Activated effector memory CD4-positive, alpha-beta T cell treated with Interleukin-2 at 50 U/mL for 16 hours (primary cell): ENCODE data around the gene CERS3.

Source experiments
- DNase-seq: peaks from one replicate; pipeline ENCODE4 v3.0.0-alpha.2; 2020

CERS3 gene

DNA sequence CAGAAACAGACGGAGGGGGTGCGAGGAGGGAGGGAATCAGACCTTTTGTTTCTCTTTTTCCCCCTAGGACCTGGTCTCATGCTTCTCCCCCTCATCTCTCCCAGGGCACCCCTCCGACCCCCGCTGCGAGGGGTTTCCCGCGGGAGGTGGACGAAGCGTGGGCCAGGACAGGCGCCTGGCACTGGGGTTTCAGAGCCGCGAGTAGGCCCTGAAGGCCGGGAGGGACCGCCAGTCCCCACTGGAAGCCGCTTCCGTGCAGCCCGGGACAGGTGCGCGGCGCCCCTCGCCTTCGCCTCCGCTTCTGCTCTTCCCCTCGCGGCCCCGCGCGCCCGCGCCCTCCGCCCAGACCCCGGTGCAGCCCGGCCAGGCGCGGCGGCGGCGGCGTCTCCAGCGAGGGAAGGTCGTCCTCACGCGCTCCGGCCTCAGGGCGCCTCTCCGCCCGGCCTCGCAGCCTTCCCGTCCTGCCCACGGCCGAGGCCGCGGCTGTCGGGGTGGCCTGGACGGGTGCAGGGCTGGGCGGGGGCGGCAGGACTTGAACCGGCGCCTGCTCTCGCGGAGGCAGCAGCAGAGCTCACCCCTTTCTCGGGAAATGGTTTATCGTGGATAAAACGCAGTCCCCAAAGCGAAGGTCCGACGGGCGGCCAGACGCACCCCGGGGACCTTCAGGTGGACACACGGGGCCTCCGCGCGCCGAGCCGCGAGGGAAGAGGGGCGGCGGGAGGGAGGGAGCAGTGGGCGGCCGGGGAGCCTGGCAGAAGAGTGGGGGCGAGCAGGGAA is 155.4 kb downstream of the CERS3 start:
- no peak for DNase-seq

DNA sequence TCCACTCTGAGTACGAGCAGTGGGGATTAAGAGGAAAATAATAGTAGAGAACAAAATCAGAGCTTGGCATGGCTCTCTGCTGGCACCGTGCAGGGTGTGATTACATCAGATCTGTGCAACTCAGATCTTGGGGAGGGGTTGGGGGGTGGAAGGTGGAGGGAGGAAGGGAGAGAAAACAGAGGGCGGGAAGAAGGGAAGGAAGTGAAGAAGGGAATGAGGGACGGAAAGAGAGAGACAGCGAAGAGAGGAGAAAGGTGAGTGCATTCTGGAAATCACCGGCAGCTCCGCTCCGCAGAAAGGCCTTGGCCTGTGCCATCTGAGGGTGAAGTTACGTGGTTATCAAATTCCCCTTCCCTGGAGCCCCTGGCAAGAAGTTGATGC is 156.0 kb downstream of the CERS3 start:
- DNase-seq: no peak

- no peak for DNase-seq
Measured at GRCh38 chr15:100355342-100355741, 173.4 kb downstream of the CERS3 start.

- no peak for DNase-seq
Measured at GRCh38 chr15:100353449-100353848, 175.3 kb downstream of the CERS3 start.

DNA sequence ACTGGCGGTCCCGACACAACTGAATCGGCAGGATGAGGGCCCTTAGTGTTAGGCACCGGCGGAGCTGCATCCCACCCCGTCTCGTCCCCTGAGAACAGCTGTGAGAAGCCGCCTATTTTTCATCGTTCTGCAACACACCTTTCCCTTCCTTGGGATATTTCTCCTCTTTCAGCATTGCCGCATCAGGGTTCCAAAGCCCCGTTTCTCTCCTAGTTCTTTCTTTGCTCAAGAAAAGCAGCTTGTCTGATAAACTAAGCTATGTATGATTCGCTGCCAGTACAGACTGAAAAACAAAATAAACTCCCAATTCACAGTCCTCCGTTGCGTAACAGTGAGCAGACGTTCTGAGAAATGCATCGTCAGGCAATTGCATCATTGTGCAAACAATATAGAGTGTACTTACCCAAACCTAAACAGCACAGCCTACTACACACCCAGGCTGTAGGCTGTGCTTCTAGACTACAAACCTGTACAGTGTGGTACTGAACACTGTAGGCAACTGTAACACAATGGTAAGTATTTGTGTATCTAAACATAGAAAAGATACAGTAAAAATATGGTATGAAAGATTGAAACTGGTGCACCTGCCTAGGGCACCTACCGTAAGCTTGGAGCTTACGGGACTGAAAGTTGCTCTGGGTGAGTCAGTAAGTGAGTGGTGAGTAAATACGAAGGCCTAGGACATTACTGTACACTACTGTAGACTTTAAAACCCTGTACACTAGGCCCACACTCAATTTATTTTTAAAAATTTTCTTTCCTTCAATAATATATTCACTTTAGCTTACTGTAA is 178.1 kb downstream of the CERS3 start:
- DNase-seq: no peak
